Panc1 (cell line): ENCODE data around the gene CYP2J2. TPM values are rescaled to one million over a fixed set of nuclear protein-coding genes. Genes with fewer than 3 reads are reported as not detected.
A peak's percentile ranks its signal among the peaks of the same experiment; 100 is the strongest.

ENCODE experiments used
- ATAC-seq: fragments of 200-7000 bp; cut with Tn5 transposase; 2 replicates; pipeline ENCODE4 v1.9.1; 2020; ENCODE audit warnings: mild to moderate bottlenecking, moderate library complexity
- BruUV-seq: library from RNA; stranded (reverse); fragments of 400-500 nt; replicated peaks from 2 replicates; lab custom pipeline; 2021; lab: Mats Ljungman, UMichigan
- CTCF ChIA-PET: fragments of 300-600 bp; sonication (Branson Sonifier 250); formaldehyde crosslinking; loops from one replicate; lab custom pipeline; 2022; ENCODE audit warnings: antibody characterized with exemption; lab: Charles Lee
- POLR2A ChIA-PET: fragments of 300-600 bp; sonication (Branson Sonifier 250); formaldehyde crosslinking; loops from one replicate; lab custom pipeline; 2022; ENCODE audit warnings: antibody characterized with exemption; lab: Charles Lee
- DNase-seq: peaks from one replicate; pipeline ENCODE4 v3.0.0-alpha.2; 2010; ENCODE audit warnings: low read depth, low spot score
- H3K27ac ChIP-seq: 2 replicates; pipeline ENCODE4 v1.5.1; 2011; ENCODE audit warnings: mild to moderate bottlenecking, low read length, inconsistent platforms
- H3K27me3 ChIP-seq: fragments of 200-500 bp; sonication (Bioruptor generic); 2 replicates; pipeline ENCODE4 v1.6.0; 2014; ENCODE audit warnings: low read length, inconsistent platforms; ENCODE audit not compliant: control insufficient read depth, insufficient read depth
- H3K36me3 ChIP-seq: fragments of 200-500 bp; sonication (Bioruptor generic); 2 replicates; pipeline ENCODE4 v1.5.1; 2014; ENCODE audit warnings: inconsistent platforms, mild to moderate bottlenecking, low read length, moderate library complexity; ENCODE audit not compliant: control insufficient read depth, insufficient read depth
- H3K4me1 ChIP-seq: 2 replicates; pipeline ENCODE4 v1.5.1; 2011; ENCODE audit warnings: inconsistent platforms, mild to moderate bottlenecking, low read length, moderate library complexity; ENCODE audit not compliant: control insufficient read depth, insufficient read depth
- H3K4me3 ChIP-seq, 2 experiments: 2 replicates each; pipeline ENCODE4 v1.5.1; 2011 to 2012; ENCODE audit warnings: low read depth in 2 of 2, low read length in 2 of 2, mild to moderate bottlenecking in 2 of 2, inconsistent platforms in 1 of 2, moderate library complexity in 1 of 2
- H3K9me3 ChIP-seq: fragments of 200-500 bp; sonication (Bioruptor generic); 2 replicates; pipeline ENCODE4 v1.5.1; 2014; ENCODE audit warnings: low read depth, mild to moderate bottlenecking, inconsistent platforms, low read length, moderate library complexity; ENCODE audit not compliant: control insufficient read depth, insufficient read depth
- POLR2AphosphoS5 ChIP-seq: IDR thresholded peaks from 2 replicates; pipeline ENCODE4 v1.6.1; 2012; ENCODE audit warnings: mild to moderate bottlenecking, low read depth, low read length, moderate library complexity
- SIN3A ChIP-seq: IDR thresholded peaks from 2 replicates; pipeline ENCODE4 v1.6.1; 2012; ENCODE audit warnings: low read depth, mild to moderate bottlenecking, low read length, moderate library complexity, borderline replicate concordance; ENCODE audit not compliant: insufficient read depth
- TCF7L2 ChIP-seq: IDR thresholded peaks from 2 replicates; pipeline ENCODE4 v1.6.1; 2011; ENCODE audit warnings: mild to moderate bottlenecking, low read depth, low read length, inconsistent platforms
- in situ Hi-C: cut with HindIII; loops from 2 replicates; pipeline ENCODE4 v1.10.0; 2016; ENCODE audit warnings: low sequenced_read_pairs, low pct_unique_long_range_greater_than_20kb
- intact Hi-C: fragments of 100-400 bp; cut with micrococcal nuclease; formaldehyde crosslinking; loops from one replicate; pipeline ENCODE4 v1.10.0; 2022; ENCODE audit not compliant: unreplicated experiment
- total RNA-seq: library from RNA; stranded (reverse); gene quantifications from one replicate; pipeline ENCODE4 v1.2.1, GENCODE V29; 2021; ENCODE audit not compliant: unreplicated experiment
- TF ChIP-seq, protein P1 (sequence below): fragments of 450-650 bp; IDR thresholded peaks from 2 replicates; pipeline ENCODE4 v1.5.1; 2017; ENCODE audit warnings: mild to moderate bottlenecking
- TF ChIP-seq, protein P2 (sequence below), 2 experiments: IDR thresholded peaks; 2 replicates each; pipeline ENCODE4 v1.6.1; 2011 to 2012; ENCODE audit warnings: low read depth in 2 of 2, control low read depth in 1 of 2, low read length in 1 of 2, mild to moderate bottlenecking in 1 of 2, moderate library complexity in 1 of 2; ENCODE audit not compliant: insufficient read depth in 1 of 2

The CYP2J2 gene
- total RNA-seq, 1 experiment from 2014 or later = not detected

DNA sequence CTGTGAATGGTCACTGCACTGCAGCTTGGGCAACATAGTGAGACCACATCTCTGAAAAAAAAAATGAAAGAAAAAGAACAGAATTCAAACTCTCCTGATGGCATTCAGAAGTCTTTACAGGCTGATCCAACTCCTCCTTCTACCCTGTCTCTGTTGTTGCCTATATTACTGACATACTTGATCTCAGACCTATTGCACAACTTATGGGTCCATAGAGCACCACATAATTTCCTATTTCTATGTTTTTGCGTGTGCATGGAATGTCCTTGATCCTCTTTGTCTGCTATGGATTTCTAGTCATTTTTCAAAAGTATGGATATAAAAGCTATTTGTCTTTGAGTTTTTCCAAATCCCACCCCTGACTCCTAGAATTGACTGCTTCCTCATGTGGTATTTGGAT is 22.4 kb upstream of the CYP2J2 start:
- Histone ChIP-seq H3K4me3 (no peak overlapping the region), H3K9me3 (no peaks in the 10 kb centered on the region), H3K4me1 (no peaks in the 10 kb centered on the region), H3K27me3 (no peaks in the 10 kb centered on the region), H3K36me3 (no peaks in the 10 kb centered on the region; the same call in 1 of the 2 replicates), H3K27ac (no peak overlapping the region)
- BruUV-seq = no TSS peak
- DNase-seq (no peak), ATAC-seq (no peak)
- in situ Hi-C loops (no loop called here), intact Hi-C loops (loop anchor here (5.0 kb wide), 1 partner anchor 167 kb away; no protein-coding TSS in a partner anchor)
- POLR2A ChIA-PET = no interaction called here
- CTCF ChIA-PET = interaction anchor here (0.7 kb wide), 1 partner anchor 621 kb away, joined by 3 read pairs; no protein-coding TSS in a partner anchor
- TF ChIP-seq TCF7L2 (no peak), SIN3A (no peak), POLR2AphosphoS5 (no peak)
- TF ChIP-seq, protein P1, sequence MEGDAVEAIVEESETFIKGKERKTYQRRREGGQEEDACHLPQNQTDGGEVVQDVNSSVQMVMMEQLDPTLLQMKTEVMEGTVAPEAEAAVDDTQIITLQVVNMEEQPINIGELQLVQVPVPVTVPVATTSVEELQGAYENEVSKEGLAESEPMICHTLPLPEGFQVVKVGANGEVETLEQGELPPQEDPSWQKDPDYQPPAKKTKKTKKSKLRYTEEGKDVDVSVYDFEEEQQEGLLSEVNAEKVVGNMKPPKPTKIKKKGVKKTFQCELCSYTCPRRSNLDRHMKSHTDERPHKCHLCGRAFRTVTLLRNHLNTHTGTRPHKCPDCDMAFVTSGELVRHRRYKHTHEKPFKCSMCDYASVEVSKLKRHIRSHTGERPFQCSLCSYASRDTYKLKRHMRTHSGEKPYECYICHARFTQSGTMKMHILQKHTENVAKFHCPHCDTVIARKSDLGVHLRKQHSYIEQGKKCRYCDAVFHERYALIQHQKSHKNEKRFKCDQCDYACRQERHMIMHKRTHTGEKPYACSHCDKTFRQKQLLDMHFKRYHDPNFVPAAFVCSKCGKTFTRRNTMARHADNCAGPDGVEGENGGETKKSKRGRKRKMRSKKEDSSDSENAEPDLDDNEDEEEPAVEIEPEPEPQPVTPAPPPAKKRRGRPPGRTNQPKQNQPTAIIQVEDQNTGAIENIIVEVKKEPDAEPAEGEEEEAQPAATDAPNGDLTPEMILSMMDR = no peak
- TF ChIP-seq, protein P2, sequence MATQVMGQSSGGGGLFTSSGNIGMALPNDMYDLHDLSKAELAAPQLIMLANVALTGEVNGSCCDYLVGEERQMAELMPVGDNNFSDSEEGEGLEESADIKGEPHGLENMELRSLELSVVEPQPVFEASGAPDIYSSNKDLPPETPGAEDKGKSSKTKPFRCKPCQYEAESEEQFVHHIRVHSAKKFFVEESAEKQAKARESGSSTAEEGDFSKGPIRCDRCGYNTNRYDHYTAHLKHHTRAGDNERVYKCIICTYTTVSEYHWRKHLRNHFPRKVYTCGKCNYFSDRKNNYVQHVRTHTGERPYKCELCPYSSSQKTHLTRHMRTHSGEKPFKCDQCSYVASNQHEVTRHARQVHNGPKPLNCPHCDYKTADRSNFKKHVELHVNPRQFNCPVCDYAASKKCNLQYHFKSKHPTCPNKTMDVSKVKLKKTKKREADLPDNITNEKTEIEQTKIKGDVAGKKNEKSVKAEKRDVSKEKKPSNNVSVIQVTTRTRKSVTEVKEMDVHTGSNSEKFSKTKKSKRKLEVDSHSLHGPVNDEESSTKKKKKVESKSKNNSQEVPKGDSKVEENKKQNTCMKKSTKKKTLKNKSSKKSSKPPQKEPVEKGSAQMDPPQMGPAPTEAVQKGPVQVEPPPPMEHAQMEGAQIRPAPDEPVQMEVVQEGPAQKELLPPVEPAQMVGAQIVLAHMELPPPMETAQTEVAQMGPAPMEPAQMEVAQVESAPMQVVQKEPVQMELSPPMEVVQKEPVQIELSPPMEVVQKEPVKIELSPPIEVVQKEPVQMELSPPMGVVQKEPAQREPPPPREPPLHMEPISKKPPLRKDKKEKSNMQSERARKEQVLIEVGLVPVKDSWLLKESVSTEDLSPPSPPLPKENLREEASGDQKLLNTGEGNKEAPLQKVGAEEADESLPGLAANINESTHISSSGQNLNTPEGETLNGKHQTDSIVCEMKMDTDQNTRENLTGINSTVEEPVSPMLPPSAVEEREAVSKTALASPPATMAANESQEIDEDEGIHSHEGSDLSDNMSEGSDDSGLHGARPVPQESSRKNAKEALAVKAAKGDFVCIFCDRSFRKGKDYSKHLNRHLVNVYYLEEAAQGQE (IDR thresholded peaks at IDR 0.05; ENCODE audit: insufficient read depth in 1 of 2, low read depth in 2 of 2, low read length in 1 of 2) = no peak

DNA sequence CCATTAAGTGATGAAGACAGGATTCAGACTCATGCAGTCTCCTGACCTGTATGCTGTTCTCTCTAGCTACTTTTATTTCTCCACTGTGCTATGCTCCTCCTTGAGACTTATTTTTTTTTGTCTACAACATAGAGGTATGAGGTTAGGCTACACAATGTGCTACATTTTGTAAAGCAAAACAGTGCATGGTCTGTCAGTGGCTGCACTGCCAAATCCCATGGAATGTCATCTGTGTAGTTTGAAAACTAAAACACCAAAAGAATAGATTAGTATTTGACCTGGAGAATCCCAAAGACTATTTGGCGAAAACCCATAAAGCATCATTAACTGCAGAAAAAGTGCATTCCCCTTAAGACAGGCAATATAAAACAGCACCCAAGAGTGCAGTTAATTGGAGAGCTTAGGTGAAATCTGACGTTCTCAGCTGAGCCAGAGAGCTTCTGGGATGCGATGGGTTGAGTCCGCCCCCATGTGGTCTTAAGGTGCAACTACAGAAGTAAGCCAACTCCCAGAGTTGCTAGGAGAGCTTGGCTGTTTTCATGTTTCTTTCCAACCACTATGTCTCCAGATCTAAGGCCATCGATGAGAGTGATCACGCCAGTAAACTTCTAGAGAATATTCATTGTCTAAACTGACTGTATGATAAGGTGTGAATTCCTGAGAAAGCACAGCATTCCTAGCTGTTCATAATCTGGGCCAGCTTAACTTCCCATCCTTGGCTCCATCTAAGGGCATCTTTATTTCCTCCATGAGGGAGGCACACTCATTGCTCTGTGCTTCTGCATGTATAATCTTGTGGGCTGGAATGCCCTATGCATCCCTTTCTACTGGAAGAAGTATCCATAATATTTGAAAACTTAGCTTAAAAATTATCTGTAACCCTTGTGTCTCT is 20.7 kb upstream of the CYP2J2 start:
- Histone ChIP-seq H3K9me3 (no peaks in the 10 kb centered on the region), H3K4me3 (no peak overlapping the region), H3K4me1 (no peaks in the 10 kb centered on the region), H3K27ac (no peak overlapping the region), H3K27me3 (peaks cover 14% of the 10 kb centered on the region; the same call in 1 of the 2 replicates), H3K36me3 (no peaks in the 10 kb centered on the region; the same call in 1 of the 2 replicates)
- no TSS peak for BruUV-seq
- ChIA-PET POLR2A (no interaction called here), CTCF (interaction anchor here (0.6 to 1.5 kb wide), 11 partner anchors 16 to 390 kb away, joined by 3 to 30 read pairs (median 3); no protein-coding TSS in a partner anchor)
- peak; percentile 46 for DNase-seq
- TF ChIP-seq TCF7L2 = no peak
- no peak for TF ChIP-seq SIN3A
- TF ChIP-seq, protein P1 = peak; percentile 94
- TF ChIP-seq POLR2AphosphoS5 = no peak
- TF ChIP-seq, protein P2 (IDR thresholded peaks at IDR 0.05; ENCODE audit: insufficient read depth in 1 of 2, low read depth in 2 of 2, low read length in 1 of 2) = no peak
- peak; percentile 94 for ATAC-seq
- in situ Hi-C loops (no loop called here), intact Hi-C loops (loop anchor here (1.0 to 5.0 kb wide), 3 partner anchors 44 to 165 kb away; no protein-coding TSS in a partner anchor)
